PC-3 (cell line): Measurements from ENCODE around the gene ATG16L1. TPM values are rescaled to one million over a fixed set of nuclear protein-coding genes. Genes with fewer than 3 reads are reported as not detected.

Experiments used
- ATAC-seq: fragments of 200-7000 bp; cut with Tn5 transposase; 2 replicates; pipeline ENCODE4 v1.9.1; 2020; ENCODE audit warnings: mild to moderate bottlenecking, moderate library complexity
- BruUV-seq: library from RNA; stranded (reverse); fragments of 400-500 nt; replicated peaks from 2 replicates; lab custom pipeline; 2021; lab: Mats Ljungman, UMichigan
- CTCF ChIA-PET: fragments of 300-600 bp; sonication (Branson Sonifier 250); formaldehyde crosslinking; loops from one replicate; lab custom pipeline; 2022; ENCODE audit warnings: antibody characterized with exemption; lab: Charles Lee
- POLR2A ChIA-PET: fragments of 300-600 bp; sonication (Branson Sonifier 250); formaldehyde crosslinking; loops from one replicate; lab custom pipeline; 2022; ENCODE audit warnings: antibody characterized with exemption; ENCODE audit not compliant: unreplicated experiment; lab: Charles Lee
- DNase-seq: peaks from one replicate; pipeline ENCODE4 v3.0.0-alpha.2; 2015
- H2AFZ ChIP-seq: fragments of 300-600 bp; sonication (generic); 2 replicates; pipeline ENCODE4 v1.6.0; 2016; ENCODE audit warnings: antibody characterized with exemption, low read length
- H3F3A ChIP-seq: fragments of 300-600 bp; sonication (generic); one replicate; pipeline ENCODE4 v1.6.0; 2017; ENCODE audit warnings: antibody characterized with exemption, low read length, control low read depth, mild to moderate bottlenecking; ENCODE audit not compliant: unreplicated experiment
- H3K27ac ChIP-seq: fragments of 300-600 bp; sonication (generic); 2 replicates; pipeline ENCODE4 v1.5.1; 2016; ENCODE audit warnings: mild to moderate bottlenecking, low read length
- H3K27me3 ChIP-seq: fragments of 300-600 bp; sonication (generic); 2 replicates; pipeline ENCODE4 v1.6.1; 2016; ENCODE audit warnings: low read length, mixed read lengths
- H3K36me3 ChIP-seq: fragments of 300-600 bp; sonication (generic); 2 replicates; pipeline ENCODE4 v1.6.1; 2016; ENCODE audit warnings: low read depth, mixed run types, low read length, mixed read lengths
- H3K4me1 ChIP-seq: fragments of 300-600 bp; sonication (generic); 2 replicates; pipeline ENCODE4 v1.5.1; 2016; ENCODE audit warnings: low read length; ENCODE audit not compliant: insufficient read depth
- H3K4me2 ChIP-seq: fragments of 300-600 bp; sonication (generic); 2 replicates; pipeline ENCODE4 v1.6.0; 2016; ENCODE audit warnings: low read length
- H3K4me3 ChIP-seq: fragments of 300-600 bp; sonication (generic); 2 replicates; pipeline ENCODE4 v1.5.1; 2016; ENCODE audit warnings: mild to moderate bottlenecking, low read length, mixed read lengths
- H3K79me2 ChIP-seq: fragments of 300-600 bp; sonication (generic); 2 replicates; pipeline ENCODE4 v1.6.1; 2017; ENCODE audit warnings: low read length, mixed read lengths
- H3K9ac ChIP-seq: fragments of 300-600 bp; sonication (generic); 2 replicates; pipeline ENCODE4 v1.6.0; 2016; ENCODE audit warnings: mild to moderate bottlenecking, low read length
- H3K9me2 ChIP-seq: fragments of 300-600 bp; sonication (generic); replicated peaks from 2 replicates; pipeline ENCODE4 v1.6.1; 2016; ENCODE audit warnings: mixed run types, low read length, mixed read lengths
- H3K9me3 ChIP-seq: fragments of 300-600 bp; sonication (generic); 2 replicates; pipeline ENCODE4 v1.6.1; 2016; ENCODE audit warnings: low read length, mixed read lengths
- H4K20me1 ChIP-seq: fragments of 300-600 bp; sonication (generic); 2 replicates; pipeline ENCODE4 v1.6.1; 2016; ENCODE audit warnings: low read length, mixed read lengths
- CTCF ChIP-seq: fragments of 300-600 bp; sonication (generic); conservative IDR thresholded peaks from 2 replicates; pipeline ENCODE4 v1.5.1; 2017; ENCODE audit warnings: antibody characterized with exemption, low read depth, mild to moderate bottlenecking, low read length
- EZH2 ChIP-seq: fragments of 300-600 bp; sonication (generic); IDR thresholded peaks from one replicate; pipeline ENCODE4 v1.6.1; 2017; ENCODE audit warnings: antibody characterized with exemption, mild to moderate bottlenecking, low read length; ENCODE audit not compliant: unreplicated experiment
- EZH2phosphoT487 ChIP-seq: fragments of 300-600 bp; sonication (generic); IDR thresholded peaks from 2 replicates; pipeline ENCODE4 v1.6.1; 2018; ENCODE audit warnings: mild to moderate bottlenecking, antibody characterized with exemption, low read length, borderline replicate concordance
- intact Hi-C: fragments of 100-400 bp; cut with micrococcal nuclease; formaldehyde crosslinking; loops from 2 replicates; pipeline ENCODE4 v1.9.0; 2023
- total RNA-seq: library from RNA; depleted of rRNA; stranded (reverse); fragments of >200 nt; gene quantifications from 2 replicates; pipeline ENCODE4 v1.2.3, GENCODE V29; 2014

ATG16L1 gene
- total RNA-seq, 1 experiment from 2014 or later: 173 TPM

GRCh38 chr2:233244818-233245217, 6.7 kb upstream of the ATG16L1 start:
- Histone ChIP-seq H4K20me1 (no peaks in the 10 kb centered on the region), H3K27me3 (no peaks in the 10 kb centered on the region), H3K4me3 (no peak overlapping the region), H3K4me2 (peak overlapping the region; percentile 46), H3K9me3 (no peaks in the 10 kb centered on the region), H2AFZ (peak overlapping the region; percentile 8; the same call in 1 of the 2 replicates), H3K9me2 (no peaks in the 10 kb centered on the region), H3K36me3 (no peaks in the 10 kb centered on the region), H3K79me2 (0 out of 2 replicates have a peak, but pooled peaks cover 3% of the 10 kb centered on the region), H3F3A (peaks cover 12% of the 10 kb centered on the region), H3K9ac (peak overlapping the region; percentile 50), H3K27ac (peak overlapping the region; percentile 99), H3K4me1 (peaks cover 78% of the 10 kb centered on the region)
- ATAC-seq: peak; percentile 9
- peak; percentile 87 for DNase-seq
- TF ChIP-seq EZH2 (no peak), CTCF (no peak), EZH2phosphoT487 (no peak)
- CTCF ChIA-PET: no interaction called here
- BruUV-seq: no TSS peak
- POLR2A ChIA-PET: no interaction called here
- intact Hi-C loops: loop anchor here (5.0 kb wide), 1 partner anchor 78 kb away; no protein-coding TSS in a partner anchor

GRCh38 chr2:233245406-233245805, 6.1 kb upstream of the ATG16L1 start:
- Histone ChIP-seq H3K4me3 (no peak overlapping the region), H3K9me2 (no peaks in the 10 kb centered on the region), H3F3A (peaks cover 12% of the 10 kb centered on the region), H4K20me1 (no peaks in the 10 kb centered on the region), H3K79me2 (0 out of 2 replicates have a peak, but pooled peaks cover 3% of the 10 kb centered on the region), H3K27ac (peak overlapping the region; percentile 99), H3K9ac (peak overlapping the region; percentile 50), H3K27me3 (no peaks in the 10 kb centered on the region), H3K4me2 (0 out of 2 replicates have a peak overlapping the region, but pooled peaks have one; percentile 37), H3K9me3 (no peaks in the 10 kb centered on the region), H2AFZ (peak overlapping the region; percentile 46; the same call in 1 of the 2 replicates), H3K36me3 (no peaks in the 10 kb centered on the region), H3K4me1 (peaks cover 77% of the 10 kb centered on the region)
- TF ChIP-seq EZH2phosphoT487 (no peak), EZH2 (no peak), CTCF (no peak)
- ATAC-seq (no peak), DNase-seq (peak; percentile 54)
- no TSS peak for BruUV-seq
- intact Hi-C loops: loop anchor here (5.0 kb wide), 1 partner anchor 78 kb away; no protein-coding TSS in a partner anchor
- ChIA-PET POLR2A (no interaction called here), CTCF (no interaction called here)

- CTCF ChIA-PET: no interaction called here
- H3K4me3 ChIP-seq: peak overlapping the region; percentile 11; the same call in 1 of the 2 replicates
These were observed 4.4 kb upstream of the ATG16L1 start for GRCh38 chr2:233247116-233247515.

More at GRCh38 chr2:233247116-233247515, 4.4 kb upstream of the ATG16L1 start:
- H3K9me3 ChIP-seq: no peaks in the 10 kb centered on the region
- H2AFZ ChIP-seq: peak overlapping the region; percentile 27
- no peaks in the 10 kb centered on the region for H3K36me3 ChIP-seq
- peaks cover 12% of the 10 kb centered on the region for H3F3A ChIP-seq
- intact Hi-C loops: loop anchor here (1.0 to 5.0 kb wide), 4 partner anchors 36 to 218 kb away; no protein-coding TSS in a partner anchor
- ATAC-seq (peak; percentile 7; the same call in 1 of the 2 replicates), DNase-seq (peak; percentile 59)
- peaks cover 2% of the 10 kb centered on the region; the same call in 1 of the 2 replicates for H4K20me1 ChIP-seq
- H3K4me2 ChIP-seq: peak overlapping the region; percentile 70
- POLR2A ChIA-PET: no interaction called here
- BruUV-seq: TSS peak; percentile 83
- TF ChIP-seq EZH2phosphoT487 (no peak), CTCF (no peak), EZH2 (no peak)
- H3K27ac ChIP-seq: peak overlapping the region; percentile 99
- H3K9me2 ChIP-seq: no peaks in the 10 kb centered on the region
- H3K79me2 ChIP-seq: peaks cover 10% of the 10 kb centered on the region
- no peaks in the 10 kb centered on the region for H3K27me3 ChIP-seq
- peaks cover 67% of the 10 kb centered on the region for H3K4me1 ChIP-seq
- peak overlapping the region; percentile 78 for H3K9ac ChIP-seq
